Activated CD4-positive, CD25-positive, alpha-beta regulatory T cell treated with anti-CD3 and anti-CD28 coated beads, Interleukin-2, amount 50 U/mL, for 72 hours (primary cell): ENCODE results near the gene TUBB1.

Experiments
- DNase-seq: peaks from one replicate; pipeline ENCODE4 v3.0.0; 2021

TUBB1 gene

DNA sequence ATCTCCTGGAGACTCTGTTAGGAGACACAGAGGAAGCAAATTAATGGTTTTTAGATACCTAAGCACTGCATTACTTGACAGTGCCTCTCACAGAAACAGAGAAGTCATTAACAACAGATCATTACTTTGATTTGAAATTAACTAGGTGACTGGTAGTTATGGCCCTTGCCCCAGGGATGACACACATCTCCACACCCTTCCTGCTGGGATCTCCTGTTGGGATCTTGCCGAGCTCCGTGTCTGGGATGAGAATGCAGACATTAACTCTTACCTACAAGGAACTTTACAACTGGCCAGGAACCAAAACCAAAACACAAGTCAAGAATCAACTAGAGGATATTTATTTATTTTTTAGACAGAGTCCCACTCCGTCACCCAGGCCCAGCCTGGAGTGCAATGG is 25.6 kb downstream of the TUBB1 start:
- no peak for DNase-seq

DNA sequence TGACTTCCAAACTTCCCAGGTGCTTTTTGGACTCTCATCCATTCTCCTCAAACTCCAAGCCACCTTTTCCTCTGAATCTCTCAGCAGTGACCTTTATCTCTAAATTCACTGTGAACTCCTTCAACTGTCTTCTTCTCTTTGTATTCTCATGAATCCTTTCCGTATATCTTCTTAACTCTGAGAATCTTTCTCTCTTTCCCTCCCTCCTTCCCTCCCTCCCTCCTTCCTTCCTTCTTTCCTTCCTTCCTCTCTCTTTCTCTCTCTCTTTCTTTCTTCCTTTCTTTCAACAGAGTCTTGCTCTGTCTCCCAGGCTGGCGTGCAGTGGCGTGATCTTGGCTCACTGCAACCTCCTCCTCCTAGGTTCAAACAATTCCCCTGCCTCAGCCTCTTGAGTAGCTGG is 27.6 kb downstream of the TUBB1 start:
- no peak for DNase-seq

DNA sequence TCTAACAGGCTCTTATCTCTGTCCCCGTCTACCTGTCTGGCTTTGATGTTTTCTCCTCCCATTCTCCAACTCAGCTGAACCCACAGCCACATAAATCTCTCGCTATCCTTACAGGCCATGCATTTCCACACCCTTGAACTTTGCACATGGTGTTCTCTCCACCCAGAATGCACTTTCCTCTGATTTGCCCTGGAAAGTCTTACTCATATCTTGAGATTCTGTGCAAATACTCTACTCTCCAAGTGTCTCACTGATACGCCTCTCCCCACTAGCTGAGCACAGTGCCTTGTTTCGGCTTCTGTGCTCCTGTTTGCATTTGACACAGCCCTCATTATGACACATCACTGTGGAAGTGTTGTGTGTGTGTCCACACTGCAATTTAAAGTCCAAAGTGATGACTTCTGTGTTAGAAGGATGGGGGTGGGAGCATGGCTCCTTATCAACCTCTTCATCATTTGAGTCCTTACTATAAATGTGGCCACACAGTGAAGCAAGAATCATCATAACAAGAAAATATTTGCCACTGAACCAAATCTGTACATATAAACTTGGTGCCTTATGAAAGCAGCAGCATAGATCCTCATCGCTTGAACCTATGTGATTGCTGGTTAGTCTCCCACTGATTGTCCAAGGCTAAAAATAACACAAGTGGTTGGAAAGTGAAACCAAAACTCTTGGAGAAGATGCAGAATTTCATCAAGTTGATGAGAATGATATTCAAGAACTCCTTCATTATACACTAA is 28.9 kb downstream of the TUBB1 start:
- DNase-seq, result no peak

DNA sequence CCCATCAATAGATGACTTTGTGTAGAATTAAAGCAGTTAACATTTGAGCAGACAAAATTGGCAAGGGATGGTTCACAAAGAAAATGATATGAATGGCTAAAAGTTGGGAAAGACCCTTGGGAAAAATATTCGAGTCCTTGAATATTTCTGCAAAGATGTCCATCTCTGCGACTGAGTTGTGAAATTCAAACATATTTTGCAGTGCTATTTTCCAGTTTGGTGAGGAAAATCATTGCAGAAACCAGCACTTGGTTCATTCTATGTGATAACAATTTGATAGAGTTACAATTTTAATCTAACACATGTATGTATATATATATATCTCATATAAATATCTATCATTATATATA is 29.4 kb downstream of the TUBB1 start:
- DNase-seq, result no peak

DNA sequence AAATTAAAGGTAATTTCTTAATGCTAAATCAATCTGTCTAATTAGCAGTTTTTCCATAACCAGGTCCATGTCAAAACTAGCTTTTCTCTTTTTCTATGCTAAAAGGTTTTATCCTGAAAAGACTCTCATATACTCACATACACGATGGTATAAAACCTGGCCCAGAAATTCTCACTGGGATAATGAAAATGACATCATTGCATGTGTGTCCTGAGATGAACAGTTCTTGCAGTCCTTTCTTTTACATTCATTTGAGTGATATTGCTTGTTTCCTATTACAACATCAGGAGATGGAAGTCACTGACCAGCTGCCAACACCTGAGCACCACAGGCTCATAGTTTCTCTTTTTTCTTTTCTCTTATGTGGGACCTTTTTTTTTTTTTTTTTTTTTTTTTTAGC is 31.2 kb downstream of the TUBB1 start:
- DNase-seq, result no peak

DNA sequence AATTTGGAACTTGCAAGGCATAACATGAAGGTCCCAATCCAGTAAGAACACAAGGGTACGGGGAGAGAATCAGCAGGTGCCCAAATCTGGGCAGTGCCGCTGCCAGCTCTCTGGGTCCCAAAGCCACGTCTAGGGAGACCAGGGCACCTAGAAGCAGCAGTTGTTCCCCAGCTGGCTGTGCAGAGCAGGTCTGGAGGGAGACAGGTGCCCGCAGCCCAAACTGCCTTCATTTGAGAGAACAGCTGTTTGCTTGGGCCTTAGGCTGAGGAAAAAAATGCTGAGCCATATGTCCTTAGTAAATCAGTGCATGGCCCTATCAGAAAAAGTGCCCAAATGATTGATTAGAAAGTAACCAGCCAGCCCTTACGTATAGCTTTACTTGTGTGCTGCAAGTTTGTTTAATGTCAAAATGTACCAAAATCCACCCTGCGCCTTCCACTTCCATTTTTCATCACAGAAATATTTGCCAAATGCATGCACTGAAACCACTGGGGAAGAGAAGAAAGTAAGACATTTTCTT is 32.5 kb downstream of the TUBB1 start:
- no peak for DNase-seq

DNA sequence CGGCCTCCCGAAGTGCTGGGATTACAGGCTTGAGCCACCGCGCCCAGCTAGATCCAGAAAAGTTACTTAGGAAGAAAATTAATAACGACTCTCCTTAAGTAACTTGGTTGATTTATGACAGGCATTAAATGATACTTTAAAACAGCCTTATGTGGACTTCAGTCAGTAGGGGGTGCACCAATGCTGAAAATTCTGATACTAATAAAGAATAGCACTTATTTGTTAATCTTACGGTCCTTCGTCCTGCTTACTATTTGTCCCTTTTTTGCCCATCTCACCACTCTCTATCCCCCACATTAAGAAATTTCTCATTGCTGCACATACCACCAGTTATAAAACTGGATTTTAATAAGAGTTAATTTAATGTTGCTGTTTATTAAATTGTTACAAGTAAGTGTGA is 36.1 kb downstream of the TUBB1 start:
- no peak for DNase-seq

DNA sequence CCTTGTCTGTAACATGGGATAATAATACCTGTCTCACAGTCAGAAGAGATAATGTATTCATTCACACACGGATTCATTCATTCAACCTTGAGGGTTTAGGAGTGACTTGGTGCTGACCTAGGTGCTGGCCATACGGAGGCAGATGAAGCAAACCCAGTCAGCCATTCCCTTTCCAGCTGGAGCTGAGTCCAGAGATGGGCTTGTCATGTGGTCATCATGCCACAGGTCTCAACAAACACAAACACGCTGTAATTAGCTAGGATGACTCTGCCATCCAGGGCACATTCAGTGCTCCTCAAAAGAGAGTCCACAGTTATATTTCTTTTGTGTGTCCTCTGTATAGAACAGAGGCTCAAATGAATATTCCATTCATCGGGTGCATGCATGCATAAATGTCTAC is 42.9 kb downstream of the TUBB1 start:
- no peak for DNase-seq

DNA sequence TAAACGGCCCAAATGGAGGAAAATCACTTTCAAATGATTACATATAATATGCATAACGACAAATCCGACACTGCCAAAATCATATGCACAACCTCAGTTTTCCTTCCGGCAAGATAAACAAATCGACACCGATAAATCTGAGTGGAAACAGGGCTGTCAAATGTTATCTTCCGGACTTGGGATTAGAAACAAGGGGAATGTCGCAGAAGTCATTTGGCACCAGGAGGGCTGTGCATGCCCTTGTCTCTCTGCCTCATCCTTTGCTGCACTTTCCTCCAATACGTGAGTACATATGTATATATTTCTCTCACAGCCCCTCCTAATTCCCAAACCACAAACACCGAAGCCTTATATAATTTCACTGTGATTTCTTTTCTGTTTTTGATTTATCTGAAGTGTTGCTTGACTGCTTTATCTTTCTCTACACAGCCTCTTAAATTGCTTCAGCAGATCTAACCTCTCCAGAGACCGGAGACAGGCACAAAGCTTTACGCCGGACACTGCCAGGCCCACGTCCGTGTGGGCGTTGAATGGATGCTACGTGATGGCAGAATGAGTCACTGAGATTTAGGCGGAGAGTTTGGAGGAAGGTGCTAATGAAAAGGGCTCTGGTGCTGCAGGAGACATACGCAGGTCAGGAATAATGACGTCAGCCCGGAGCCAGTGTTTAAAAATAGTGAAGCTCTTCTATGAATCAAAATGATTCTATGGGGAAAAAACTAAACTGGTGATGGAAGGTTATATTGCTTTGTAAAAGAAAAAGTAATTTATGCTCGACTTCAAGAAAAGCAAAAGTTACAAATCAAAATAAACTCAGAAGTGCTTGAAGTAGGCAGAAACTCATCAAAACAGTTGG is 44.4 kb downstream of the TUBB1 start:
- DNase-seq, result no peak

DNA sequence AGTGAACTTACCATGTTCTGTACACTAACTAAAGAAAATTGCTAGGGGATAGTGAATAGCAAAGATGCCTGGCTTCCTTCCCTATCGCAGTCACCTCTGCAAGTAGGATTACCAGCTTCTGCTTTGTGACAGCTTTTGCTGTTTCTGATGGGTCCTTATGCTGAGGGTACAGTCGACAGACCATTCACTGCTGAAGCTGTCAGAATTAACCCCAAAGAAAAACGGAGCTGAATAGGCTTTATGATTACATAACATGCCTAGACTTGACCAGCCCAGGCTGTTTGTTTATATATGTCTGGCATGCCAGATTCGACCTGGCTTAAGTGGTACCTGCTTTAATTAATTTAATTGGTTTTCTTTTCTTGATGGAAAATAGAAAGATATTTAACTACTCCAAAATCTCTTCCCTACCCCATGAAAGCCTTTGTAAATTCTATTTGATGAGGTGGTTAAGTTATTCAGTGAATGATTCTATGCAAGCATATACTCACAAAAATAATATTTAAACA is 45.0 kb downstream of the TUBB1 start:
- DNase-seq, result no peak

DNA sequence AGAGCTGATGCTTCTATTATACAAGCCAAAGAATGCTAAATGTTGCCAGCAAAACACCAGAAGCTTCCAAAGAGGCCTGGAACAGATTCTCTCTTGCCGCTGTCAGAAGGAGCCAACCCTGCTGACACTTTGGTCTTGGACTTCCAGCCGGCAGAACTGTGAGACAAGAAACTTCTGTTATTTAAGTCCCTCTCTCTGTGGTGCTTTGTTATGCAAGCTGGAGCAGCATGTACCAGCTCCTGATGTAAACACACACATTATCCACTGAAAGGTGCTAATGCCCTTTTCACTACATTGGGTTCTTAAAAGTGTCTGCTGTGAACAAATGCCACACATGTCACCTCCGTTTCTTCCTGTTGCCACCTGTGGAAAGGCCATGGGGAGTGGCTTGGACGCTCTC is 49.3 kb downstream of the TUBB1 start:
- no peak for DNase-seq

DNA sequence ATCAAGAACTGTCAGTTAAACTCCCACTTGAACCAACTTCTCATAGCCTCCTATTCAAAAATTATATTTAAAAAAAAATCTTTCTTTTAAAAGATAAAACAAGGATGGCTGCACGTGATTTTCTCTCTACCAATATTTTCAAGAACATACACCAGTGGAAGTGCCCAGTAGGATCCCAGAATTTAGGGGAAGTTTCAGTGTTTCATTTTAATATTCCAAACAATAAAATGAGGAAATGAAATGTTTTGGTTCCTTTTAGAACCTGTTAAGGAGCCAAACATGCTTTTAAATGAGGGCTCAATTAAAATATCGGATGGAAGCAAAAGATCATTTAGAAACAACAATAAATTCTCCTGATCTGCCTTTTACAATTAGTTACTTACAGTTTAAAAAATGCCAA is 49.8 kb downstream of the TUBB1 start:
- DNase-seq, result no peak

DNA sequence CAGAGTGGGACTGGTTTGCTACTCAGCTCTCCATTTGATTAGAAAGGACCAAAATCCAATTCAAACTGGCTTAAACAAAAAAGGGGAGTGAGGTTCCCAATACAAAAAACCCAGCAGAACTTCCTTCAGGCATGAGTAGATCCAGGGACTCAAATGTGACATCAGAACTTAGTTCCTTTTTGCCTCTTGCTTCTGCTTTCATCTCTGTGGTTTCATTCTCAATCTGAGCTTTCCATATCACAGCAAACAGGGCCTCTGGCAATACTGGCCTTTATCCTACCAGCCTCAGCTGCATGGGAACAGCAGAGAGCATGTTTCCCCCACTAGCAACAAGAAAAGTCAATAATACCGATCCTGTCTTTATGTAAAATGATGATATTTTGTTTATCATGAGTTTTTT is 52.0 kb downstream of the TUBB1 start:
- no peak for DNase-seq

DNA sequence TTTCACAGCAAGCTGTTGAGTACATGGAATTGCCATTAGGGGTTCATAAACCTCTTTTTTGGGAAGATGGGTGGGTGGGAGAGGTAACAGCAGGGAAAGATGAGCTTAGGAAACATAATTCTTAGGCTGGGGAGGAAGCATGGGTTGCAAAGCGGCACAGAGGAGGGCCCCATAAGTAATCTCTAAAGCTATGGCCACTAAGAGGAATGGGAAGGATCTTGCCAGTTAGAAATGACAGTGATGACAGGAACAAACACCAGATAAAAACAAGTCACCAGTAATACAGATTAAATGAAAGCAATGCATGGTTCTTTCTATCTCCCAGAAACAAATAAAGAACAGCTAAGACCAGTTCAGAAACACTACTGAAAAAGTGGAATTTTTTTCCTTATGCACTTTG is 54.4 kb downstream of the TUBB1 start:
- DNase-seq, result no peak

DNA sequence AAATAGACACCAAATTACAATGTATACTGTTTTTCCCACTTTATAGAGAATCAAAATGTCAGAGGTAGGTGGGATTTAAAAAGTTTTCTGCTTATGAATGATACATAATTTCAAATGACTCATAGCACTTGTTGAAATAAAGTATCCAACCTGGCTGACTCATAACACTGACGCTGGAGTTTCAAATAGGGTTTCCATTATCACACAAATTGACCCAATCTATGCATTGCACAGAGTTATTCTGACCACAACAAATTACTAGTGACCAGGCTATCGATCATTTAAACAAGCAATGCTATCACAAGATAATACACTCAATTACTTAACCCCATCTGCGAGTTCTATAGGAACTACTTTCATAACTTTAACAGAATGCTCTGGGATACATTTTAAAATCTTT is 55.2 kb downstream of the TUBB1 start:
- DNase-seq, result no peak

DNA sequence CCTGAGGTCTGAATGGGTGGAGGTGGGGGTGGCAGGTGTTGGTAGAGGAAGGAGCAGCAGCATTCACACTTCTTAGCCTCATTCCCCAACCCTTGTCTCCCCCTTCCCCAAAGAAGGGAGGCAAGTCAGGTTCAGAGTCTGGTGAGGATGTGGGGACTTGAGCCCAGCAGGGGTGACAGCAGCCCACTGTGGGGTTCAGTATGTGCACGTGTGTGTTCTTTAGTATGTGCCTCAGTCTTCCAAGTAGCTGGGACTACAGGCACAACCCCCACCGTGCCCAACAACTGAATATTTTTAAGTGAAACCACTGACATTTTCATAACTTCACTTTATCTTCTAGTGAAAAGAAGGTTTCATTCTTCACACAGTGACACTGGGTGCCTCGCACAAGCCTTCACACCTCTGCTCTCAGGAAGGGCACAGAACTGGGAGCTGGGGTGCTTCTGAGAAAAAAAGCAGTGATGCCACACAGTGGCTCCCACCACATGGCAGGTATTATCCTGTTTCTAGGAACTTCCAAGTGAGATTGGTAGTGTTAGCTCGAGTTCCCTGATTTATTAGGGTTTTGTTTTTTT is 56.8 kb downstream of the TUBB1 start:
- DNase-seq, result no peak
